ENCODE data around the gene USP53. TPM values are rescaled to one million over a fixed set of nuclear protein-coding genes. Genes with fewer than 3 reads are reported as not detected.
A peak's percentile ranks its signal among the peaks of the same experiment; 100 is the strongest.

USP53 gene
- total and polyA plus RNA-seq, 10 of the 15 experiments (the other 5 are each of a cell fraction or from before 2014, with no cell fraction given) = 0.23 to 4.0 (median 2.7) TPM

GRCh38 chr4:119238068-119238722 is 25.7 kb downstream of the USP53 start (continued):
- no peak for TF ChIP-seq RELA (IDR thresholded peaks at IDR 0.05; ENCODE audit: borderline replicate concordance, partially characterized antibody)
- TF ChIP-seq STAT1 (conservative IDR thresholded peaks at IDR 0.05) = no peak
- no peak for TF ChIP-seq WRNIP1 (IDR thresholded peaks at IDR 0.05; ENCODE audit: borderline replicate concordance, low read depth, low read length)
- no peak for TF ChIP-seq TAF1 (IDR thresholded peaks at IDR 0.05; ENCODE audit: borderline replicate concordance, low read depth, low read length)
- no peak for TF ChIP-seq CEBPZ (IDR thresholded peaks at IDR 0.05; ENCODE audit: low read depth, low read length)
- TF ChIP-seq KDM1A (IDR thresholded peaks at IDR 0.05; ENCODE audit: borderline replicate concordance) = no peak
- TF ChIP-seq BMI1 (IDR thresholded peaks at IDR 0.05; ENCODE audit: borderline replicate concordance) = no peak
- TF ChIP-seq CEBPB (IDR thresholded peaks at IDR 0.05; ENCODE audit: borderline replicate concordance in 1 of 2, low read depth in 2 of 2, low read length in 2 of 2) = peak in 1 of 2 experiments; percentile 93; a peak in 1 of 4 replicates
- peak; percentile 92 to 97 for TF ChIP-seq IKZF2 (IDR thresholded peaks at IDR 0.05)
- no peak for TF ChIP-seq USF2 (IDR thresholded peaks at IDR 0.05; ENCODE audit: borderline replicate concordance, low read depth, low read length)
- TF ChIP-seq POLR2AphosphoS2 (IDR thresholded peaks at IDR 0.05; ENCODE audit: low read depth, low read length) = no peak
- TF ChIP-seq ZBTB40 (IDR thresholded peaks at IDR 0.05; ENCODE audit: borderline replicate concordance) = no peak
- TF ChIP-seq EP300 (IDR thresholded peaks at IDR 0.05; ENCODE audit: borderline replicate concordance in 1 of 2, control insufficient read depth in 1 of 2, low read depth in 2 of 2, low read length in 2 of 2) = peak in 1 of 2 experiments; percentile 69; a peak in 2 of 4 replicates
- TF ChIP-seq RBBP5 (conservative IDR thresholded peaks at IDR 0.05) = no peak
- peak; percentile 72 for TF ChIP-seq BACH1 (IDR thresholded peaks at IDR 0.05; ENCODE audit: borderline replicate concordance)
- TF ChIP-seq NR2C1 (IDR thresholded peaks at IDR 0.05) = no peak

Measured in GM12878 (cell line).